NT2/D1 (cell line): ENCODE results near the gene ZDHHC11.
"Not testable (repeated sequence)": the region's sequence is repeated elsewhere in the genome, so short reads cannot be mapped to it uniquely, and the experiment has no call there.

Experiments
- DNase-seq: peaks from one replicate; pipeline ENCODE4 v3.0.0-alpha.2; 2011; ENCODE audit warnings: low read depth, low spot score
- H3K27me3 ChIP-seq: 2 replicates; pipeline ENCODE4 v1.6.0; 2011; ENCODE audit warnings: mild to moderate bottlenecking; ENCODE audit not compliant: insufficient read length, insufficient read depth
- H3K36me3 ChIP-seq: 2 replicates; pipeline ENCODE4 v1.6.1; 2011; ENCODE audit warnings: mild to moderate bottlenecking, low read length, mixed read lengths; ENCODE audit not compliant: insufficient read depth, insufficient read length
- H3K4me1 ChIP-seq: 2 replicates; pipeline ENCODE4 v1.5.1; 2011; ENCODE audit not compliant: insufficient read depth, insufficient read length
- H3K4me3 ChIP-seq: 2 replicates; pipeline ENCODE4 v1.5.1; 2011; ENCODE audit warnings: low read depth; ENCODE audit not compliant: insufficient read length
- H3K9ac ChIP-seq: 2 replicates; pipeline ENCODE4 v1.6.0; 2011; ENCODE audit warnings: low read depth; ENCODE audit not compliant: insufficient read length
- H3K9me3 ChIP-seq: 2 replicates; pipeline ENCODE4 v1.5.1; 2011; ENCODE audit warnings: mild to moderate bottlenecking, low read length; ENCODE audit not compliant: insufficient read depth
- SUZ12 ChIP-seq: IDR thresholded peaks from 2 replicates; pipeline ENCODE4 v1.6.1; 2011; ENCODE audit not compliant: insufficient read length, insufficient read depth; ENCODE audit errors: extremely low read depth
- YY1 ChIP-seq: IDR thresholded peaks from 2 replicates; pipeline ENCODE4 v1.6.1; 2011; ENCODE audit not compliant: insufficient read length, insufficient read depth
- ZNF274 ChIP-seq: IDR thresholded peaks from 2 replicates; pipeline ENCODE4 v1.6.1; 2011; ENCODE audit warnings: mild to moderate bottlenecking, low read depth, low read length

The ZDHHC11 gene

GRCh38 chr5:801472-801871, 49.3 kb downstream of the ZDHHC11 start:
- no peak overlapping the region for H3K4me3 ChIP-seq
- DNase-seq = no peak
- H3K36me3 ChIP-seq = no peaks in the 10 kb centered on the region
- no peaks in the 10 kb centered on the region for H3K4me1 ChIP-seq
- peaks cover 8% of the 10 kb centered on the region for H3K9me3 ChIP-seq
- H3K27me3 ChIP-seq = no peaks in the 10 kb centered on the region
- H3K9ac ChIP-seq = no peak overlapping the region
- TF ChIP-seq ZNF274 (no peak), SUZ12 (no peak), YY1 (no peak)

GRCh38 chr5:801055-801454, 49.7 kb downstream of the ZDHHC11 start:
- H3K9ac ChIP-seq, H3K27me3 ChIP-seq, H3K9me3 ChIP-seq, DNase-seq, H3K4me3 ChIP-seq, H3K4me1 ChIP-seq, H3K36me3 ChIP-seq: not testable (repeated sequence)

GRCh38 chr5:798505-799138, 52.2 kb downstream of the ZDHHC11 start:
- H3K9ac ChIP-seq, H3K27me3 ChIP-seq, H3K36me3 ChIP-seq, H3K4me1 ChIP-seq, DNase-seq, H3K4me3 ChIP-seq: not testable (repeated sequence)
- peaks cover 20% of the 10 kb centered on the region; the same call in 1 of the 2 replicates for H3K9me3 ChIP-seq

- H3K4me1 ChIP-seq, H3K4me3 ChIP-seq, H3K9ac ChIP-seq, DNase-seq, H3K36me3 ChIP-seq, H3K27me3 ChIP-seq: not testable (repeated sequence)
- peaks cover 21% of the 10 kb centered on the region; the same call in 1 of the 2 replicates for H3K9me3 ChIP-seq
These were observed 52.8 kb downstream of the ZDHHC11 start for GRCh38 chr5:797986-798385.

- not testable (repeated sequence) for DNase-seq, H3K9ac ChIP-seq, H3K4me1 ChIP-seq, H3K27me3 ChIP-seq, H3K36me3 ChIP-seq, H3K4me3 ChIP-seq
- H3K9me3 ChIP-seq = peaks cover 24% of the 10 kb centered on the region; the same call in 1 of the 2 replicates
These were observed 54.9 kb downstream of the ZDHHC11 start for GRCh38 chr5:795873-796272.

GRCh38 chr5:794948-795347, 55.8 kb downstream of the ZDHHC11 start:
- not testable (repeated sequence) for H3K36me3 ChIP-seq, H3K9ac ChIP-seq, H3K4me3 ChIP-seq, DNase-seq, H3K4me1 ChIP-seq, H3K27me3 ChIP-seq
- peaks cover 24% of the 10 kb centered on the region; the same call in 1 of the 2 replicates for H3K9me3 ChIP-seq

- not testable (repeated sequence) for H3K9ac ChIP-seq, H3K9me3 ChIP-seq, H3K36me3 ChIP-seq, H3K27me3 ChIP-seq, DNase-seq, H3K4me3 ChIP-seq, H3K4me1 ChIP-seq
These were observed 62.1 kb downstream of the ZDHHC11 start for GRCh38 chr5:788703-789102.

- H3K27me3 ChIP-seq = peaks cover 11% of the 10 kb centered on the region
- H3K4me1 ChIP-seq, H3K9me3 ChIP-seq, H3K4me3 ChIP-seq, H3K9ac ChIP-seq, H3K36me3 ChIP-seq, DNase-seq: not testable (repeated sequence)
These were observed 62.9 kb downstream of the ZDHHC11 start for GRCh38 chr5:787857-788233.

- peaks cover 11% of the 10 kb centered on the region for H3K27me3 ChIP-seq
- not testable (repeated sequence) for H3K36me3 ChIP-seq, H3K9ac ChIP-seq, H3K4me1 ChIP-seq, DNase-seq, H3K9me3 ChIP-seq, H3K4me3 ChIP-seq
These were observed 63.4 kb downstream of the ZDHHC11 start for GRCh38 chr5:787224-787856.

GRCh38 chr5:785181-785705, 65.5 kb downstream of the ZDHHC11 start:
- not testable (repeated sequence) for H3K9me3 ChIP-seq, H3K4me1 ChIP-seq, DNase-seq, H3K9ac ChIP-seq, H3K36me3 ChIP-seq
- peaks cover 11% of the 10 kb centered on the region for H3K27me3 ChIP-seq
- peak overlapping the region; percentile 40 for H3K4me3 ChIP-seq

GRCh38 chr5:784428-785177, 66.2 kb downstream of the ZDHHC11 start, which contains the start of gene ZDHHC11B:
TSS of gene ZDHHC11B (minus strand) at chr5:784729. CDS start at chr5:766919, 17,810 bp downstream.
- H3K4me1 ChIP-seq, H3K36me3 ChIP-seq, H3K9me3 ChIP-seq: not testable (repeated sequence)
- Histone ChIP-seq H3K27me3 (peaks cover 11% of the 10 kb centered on the region), H3K9ac (peak within 1 kb of the TSS; percentile 72), H3K4me3 (peak within 1 kb of the TSS; percentile 40)
- peak; percentile 57 for DNase-seq
